Smooth muscle cell (in vitro differentiated cells): ENCODE data around the gene TFB1M. TPM values are rescaled to one million over a fixed set of nuclear protein-coding genes. Genes with fewer than 3 reads are reported as not detected.

Experiments used
- DNase-seq: peaks from one replicate; lab custom pipeline; 2025; ENCODE audit not compliant: unreplicated experiment; lab: John Stamatoyannopoulos, UW
- H2AFZ ChIP-seq: fragments of 200-600 bp; sonication (generic); 2 replicates; pipeline ENCODE4 v1.6.0; 2016; ENCODE audit warnings: antibody characterized with exemption, low read depth, mild to moderate bottlenecking
- H3F3A ChIP-seq: fragments of 200-600 bp; sonication (generic); 2 replicates; pipeline ENCODE4 v1.6.0; 2017; ENCODE audit warnings: antibody characterized with exemption, low read depth
- H3K27ac ChIP-seq: fragments of 200-600 bp; sonication (generic); 2 replicates; pipeline ENCODE4 v1.5.1; 2016; ENCODE audit warnings: low read depth, mild to moderate bottlenecking
- H3K27me3 ChIP-seq: fragments of 200-600 bp; sonication (generic); 2 replicates; pipeline ENCODE4 v1.6.1; 2016; ENCODE audit warnings: low read depth, mild to moderate bottlenecking
- H3K36me3 ChIP-seq: fragments of 200-600 bp; sonication (generic); 2 replicates; pipeline ENCODE4 v1.5.1; 2016; ENCODE audit warnings: low read depth
- H3K4me1 ChIP-seq: fragments of 200-600 bp; sonication (generic); 2 replicates; pipeline ENCODE4 v1.5.1; 2016; ENCODE audit warnings: low read depth
- H3K4me2 ChIP-seq: fragments of 200-600 bp; sonication (generic); 2 replicates; pipeline ENCODE4 v1.6.0; 2016; ENCODE audit warnings: mild to moderate bottlenecking
- H3K4me3 ChIP-seq: fragments of 200-600 bp; sonication (generic); 2 replicates; pipeline ENCODE4 v1.5.1; 2016; ENCODE audit warnings: mild to moderate bottlenecking
- H3K79me2 ChIP-seq: fragments of 200-600 bp; sonication (generic); 2 replicates; pipeline ENCODE4 v1.6.0; 2016; ENCODE audit warnings: low read depth, mild to moderate bottlenecking
- H3K9ac ChIP-seq: fragments of 200-600 bp; sonication (generic); 2 replicates; pipeline ENCODE4 v1.6.0; 2016; ENCODE audit warnings: low read depth
- H3K9me3 ChIP-seq: fragments of 200-600 bp; sonication (generic); replicated peaks from 2 replicates; pipeline ENCODE4 v1.5.1; 2016; ENCODE audit warnings: low read depth
- H4K20me1 ChIP-seq: fragments of 200-600 bp; sonication (generic); 2 replicates; pipeline ENCODE4 v1.6.0; 2016; ENCODE audit warnings: low read depth
- CTCF ChIP-seq: fragments of 200-600 bp; sonication (generic); IDR thresholded peaks from 2 replicates; pipeline ENCODE4 v1.5.1; 2017; ENCODE audit warnings: borderline replicate concordance, mild to moderate bottlenecking, antibody characterized with exemption; ENCODE audit not compliant: insufficient read depth, poor library complexity, severe bottlenecking
- WGBS: methylation state at CpG from one replicate; pipeline ENCODE4 v1.1.7; 2016; ENCODE audit warnings: low lambda C conversion rate; 5-methylcytosine and 5-hydroxymethylcytosine counted together
- polyA plus RNA-seq: library from polyadenylated mRNA; unstranded; fragments of >200 nt; fragmentation: Nextera tagmentation; extraction: Ambion mirVana; gene quantifications from 2 replicates; pipeline ENCODE4 v1.2.1, GENCODE V29; 2016
- total RNA-seq: library from RNA; depleted of rRNA; stranded (reverse); fragments of >200 nt; gene quantifications from 2 replicates; pipeline ENCODE4 v1.2.3, GENCODE V29; 2014

Gene TFB1M
- total and polyA plus RNA-seq, 2 experiments from 2014 or later: 12.1 to 16.9 TPM

- Histone ChIP-seq H3K27me3 (no peaks in the 10 kb centered on the region), H3K4me3 (no peak overlapping the region), H3K27ac (no peak overlapping the region), H3F3A (peaks cover 7% of the 10 kb centered on the region), H3K36me3 (no peaks in the 10 kb centered on the region), H3K79me2 (no peaks in the 10 kb centered on the region), H3K9ac (no peak overlapping the region), H3K4me2 (no peak overlapping the region), H3K4me1 (no peaks in the 10 kb centered on the region), H4K20me1 (no peaks in the 10 kb centered on the region), H2AFZ (no peak overlapping the region), H3K9me3 (no peaks in the 10 kb centered on the region)
- WGBS: 95% methylated on average over 19 of the region's 19 CpGs
- no peak for DNase-seq
- no peak for TF ChIP-seq CTCF
Measured at GRCh38 chr6:155240905-155241600, 73.2 kb downstream of the TFB1M start.

- 94% methylated on average over 1 of the region's 1 CpG for WGBS
- Histone ChIP-seq H3K79me2 (no peaks in the 10 kb centered on the region), H3K4me1 (no peaks in the 10 kb centered on the region), H3K27me3 (no peaks in the 10 kb centered on the region), H3K27ac (no peak overlapping the region), H3K36me3 (no peaks in the 10 kb centered on the region), H3K9me3 (no peaks in the 10 kb centered on the region), H2AFZ (no peak overlapping the region), H3K9ac (no peak overlapping the region), H4K20me1 (no peaks in the 10 kb centered on the region), H3F3A (no peaks in the 10 kb centered on the region), H3K4me2 (no peak overlapping the region), H3K4me3 (no peak overlapping the region)
- DNase-seq: no peak
- TF ChIP-seq CTCF: no peak
Measured at GRCh38 chr6:155237613-155238012, 76.7 kb downstream of the TFB1M start.

- Histone ChIP-seq H2AFZ (no peak overlapping the region), H3F3A (no peaks in the 10 kb centered on the region), H3K9ac (no peak overlapping the region), H3K27me3 (no peaks in the 10 kb centered on the region), H3K27ac (no peak overlapping the region), H3K36me3 (no peaks in the 10 kb centered on the region), H3K4me3 (no peak overlapping the region), H3K4me2 (no peak overlapping the region), H3K9me3 (no peaks in the 10 kb centered on the region), H3K4me1 (no peaks in the 10 kb centered on the region), H4K20me1 (no peaks in the 10 kb centered on the region), H3K79me2 (no peaks in the 10 kb centered on the region)
- DNase-seq: no peak
- WGBS: 93% methylated on average over 5 of the region's 5 CpGs
- TF ChIP-seq CTCF: no peak
Measured at GRCh38 chr6:155235087-155235486, 79.2 kb downstream of the TFB1M start.

GRCh38 chr6:155234687-155235086, 79.6 kb downstream of the TFB1M start:
- DNase-seq: no peak
- no peak overlapping the region for H3K4me2 ChIP-seq
- H3K36me3 ChIP-seq: no peaks in the 10 kb centered on the region
- WGBS: 97% methylated on average over 4 of the region's 4 CpGs
- H3K27ac ChIP-seq: no peak overlapping the region
- H3K27me3 ChIP-seq: no peaks in the 10 kb centered on the region
- H3K4me3 ChIP-seq: no peak overlapping the region
- no peaks in the 10 kb centered on the region for H4K20me1 ChIP-seq
- no peaks in the 10 kb centered on the region for H3K9me3 ChIP-seq
- TF ChIP-seq CTCF: no peak
- no peaks in the 10 kb centered on the region for H3K4me1 ChIP-seq
- no peak overlapping the region for H2AFZ ChIP-seq
- no peak overlapping the region for H3K9ac ChIP-seq
- H3F3A ChIP-seq: no peaks in the 10 kb centered on the region
- H3K79me2 ChIP-seq: no peaks in the 10 kb centered on the region
